ENCODE data around the gene PLCH2.

- no peak for TF ChIP-seq CTCF (conservative IDR thresholded peaks at IDR 0.05 in 1 of 2, IDR thresholded peaks at IDR 0.05 in 1 of 2; ENCODE audit: extremely low read depth in 1 of 2, insufficient read depth in 1 of 2, low read depth in 1 of 2, low read length in 2 of 2)
- TF ChIP-seq EZH2 (IDR thresholded peaks at IDR 0.05; ENCODE audit: borderline replicate concordance, low read length) = no peak
These were observed 2.9 kb upstream of the PLCH2 start for GRCh38 chr1:2473198-2473597.
